Smooth muscle cell (in vitro differentiated cells): ENCODE results near the gene IFITM10. TPM values are rescaled to one million over a fixed set of nuclear protein-coding genes. Genes with fewer than 3 reads are reported as not detected.

Experiments used
- DNase-seq: peaks from one replicate; lab custom pipeline; 2025; ENCODE audit not compliant: unreplicated experiment; lab: John Stamatoyannopoulos, UW
- H2AFZ ChIP-seq: fragments of 200-600 bp; sonication (generic); 2 replicates; pipeline ENCODE4 v1.6.0; 2016; ENCODE audit warnings: antibody characterized with exemption, low read depth, mild to moderate bottlenecking
- H3F3A ChIP-seq: fragments of 200-600 bp; sonication (generic); 2 replicates; pipeline ENCODE4 v1.6.0; 2017; ENCODE audit warnings: antibody characterized with exemption, low read depth
- H3K27ac ChIP-seq: fragments of 200-600 bp; sonication (generic); 2 replicates; pipeline ENCODE4 v1.5.1; 2016; ENCODE audit warnings: low read depth, mild to moderate bottlenecking
- H3K27me3 ChIP-seq: fragments of 200-600 bp; sonication (generic); 2 replicates; pipeline ENCODE4 v1.6.1; 2016; ENCODE audit warnings: low read depth, mild to moderate bottlenecking
- H3K36me3 ChIP-seq: fragments of 200-600 bp; sonication (generic); 2 replicates; pipeline ENCODE4 v1.5.1; 2016; ENCODE audit warnings: low read depth
- H3K4me1 ChIP-seq: fragments of 200-600 bp; sonication (generic); 2 replicates; pipeline ENCODE4 v1.5.1; 2016; ENCODE audit warnings: low read depth
- H3K4me2 ChIP-seq: fragments of 200-600 bp; sonication (generic); 2 replicates; pipeline ENCODE4 v1.6.0; 2016; ENCODE audit warnings: mild to moderate bottlenecking
- H3K4me3 ChIP-seq: fragments of 200-600 bp; sonication (generic); 2 replicates; pipeline ENCODE4 v1.5.1; 2016; ENCODE audit warnings: mild to moderate bottlenecking
- H3K79me2 ChIP-seq: fragments of 200-600 bp; sonication (generic); 2 replicates; pipeline ENCODE4 v1.6.0; 2016; ENCODE audit warnings: low read depth, mild to moderate bottlenecking
- H3K9ac ChIP-seq: fragments of 200-600 bp; sonication (generic); 2 replicates; pipeline ENCODE4 v1.6.0; 2016; ENCODE audit warnings: low read depth
- H3K9me3 ChIP-seq: fragments of 200-600 bp; sonication (generic); replicated peaks from 2 replicates; pipeline ENCODE4 v1.5.1; 2016; ENCODE audit warnings: low read depth
- H4K20me1 ChIP-seq: fragments of 200-600 bp; sonication (generic); 2 replicates; pipeline ENCODE4 v1.6.0; 2016; ENCODE audit warnings: low read depth
- WGBS: methylation state at CpG from one replicate; pipeline ENCODE4 v1.1.7; 2016; ENCODE audit warnings: low lambda C conversion rate; 5-methylcytosine and 5-hydroxymethylcytosine counted together
- polyA plus RNA-seq: library from polyadenylated mRNA; unstranded; fragments of >200 nt; fragmentation: Nextera tagmentation; extraction: Ambion mirVana; gene quantifications from 2 replicates; pipeline ENCODE4 v1.2.1, GENCODE V29; 2016
- total RNA-seq: library from RNA; depleted of rRNA; stranded (reverse); fragments of >200 nt; gene quantifications from 2 replicates; pipeline ENCODE4 v1.2.3, GENCODE V29; 2014
- TF ChIP-seq, protein P1 (sequence below): fragments of 200-600 bp; sonication (generic); IDR thresholded peaks from 2 replicates; pipeline ENCODE4 v1.5.1; 2017; ENCODE audit warnings: borderline replicate concordance, mild to moderate bottlenecking, antibody characterized with exemption; ENCODE audit not compliant: insufficient read depth, poor library complexity, severe bottlenecking

The IFITM10 gene
- total and polyA plus RNA-seq, 2 experiments from 2014 or later: 0.49 to 2.2 TPM

DNA sequence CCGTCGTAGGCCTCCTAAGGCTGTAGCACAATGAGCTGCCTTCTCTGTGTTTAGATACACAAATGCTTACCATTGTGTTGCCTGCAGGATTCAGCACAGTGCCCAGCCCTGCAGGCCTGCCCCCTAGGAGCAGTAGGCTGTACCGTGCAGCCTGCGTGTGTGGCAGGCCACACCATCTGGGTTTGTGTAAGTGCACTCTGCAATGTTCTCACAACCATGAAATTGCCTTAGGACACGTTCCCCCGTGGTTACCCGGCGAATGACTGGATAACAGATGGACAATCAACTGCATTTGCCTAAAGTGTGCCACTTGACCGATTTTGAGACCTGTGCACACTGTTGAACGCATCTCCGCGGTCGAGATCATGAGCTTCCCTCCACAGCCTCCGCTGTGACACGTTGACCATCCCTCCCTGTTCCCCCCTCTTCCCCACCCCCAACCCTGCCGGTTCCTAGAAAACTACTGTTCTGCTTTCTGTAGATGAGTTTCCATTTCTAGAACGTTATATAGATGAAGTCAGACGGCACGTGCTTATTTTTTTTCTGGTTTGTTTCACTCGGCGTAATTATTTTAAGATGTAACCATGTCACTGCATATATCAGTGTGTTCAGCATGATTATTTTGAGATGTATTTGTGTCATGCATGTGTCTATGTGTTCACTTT lies 35.5 kb upstream of the IFITM10 start:
- TF ChIP-seq, protein P1, sequence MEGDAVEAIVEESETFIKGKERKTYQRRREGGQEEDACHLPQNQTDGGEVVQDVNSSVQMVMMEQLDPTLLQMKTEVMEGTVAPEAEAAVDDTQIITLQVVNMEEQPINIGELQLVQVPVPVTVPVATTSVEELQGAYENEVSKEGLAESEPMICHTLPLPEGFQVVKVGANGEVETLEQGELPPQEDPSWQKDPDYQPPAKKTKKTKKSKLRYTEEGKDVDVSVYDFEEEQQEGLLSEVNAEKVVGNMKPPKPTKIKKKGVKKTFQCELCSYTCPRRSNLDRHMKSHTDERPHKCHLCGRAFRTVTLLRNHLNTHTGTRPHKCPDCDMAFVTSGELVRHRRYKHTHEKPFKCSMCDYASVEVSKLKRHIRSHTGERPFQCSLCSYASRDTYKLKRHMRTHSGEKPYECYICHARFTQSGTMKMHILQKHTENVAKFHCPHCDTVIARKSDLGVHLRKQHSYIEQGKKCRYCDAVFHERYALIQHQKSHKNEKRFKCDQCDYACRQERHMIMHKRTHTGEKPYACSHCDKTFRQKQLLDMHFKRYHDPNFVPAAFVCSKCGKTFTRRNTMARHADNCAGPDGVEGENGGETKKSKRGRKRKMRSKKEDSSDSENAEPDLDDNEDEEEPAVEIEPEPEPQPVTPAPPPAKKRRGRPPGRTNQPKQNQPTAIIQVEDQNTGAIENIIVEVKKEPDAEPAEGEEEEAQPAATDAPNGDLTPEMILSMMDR: no peak
- no peaks in the 10 kb centered on the region for H3K36me3 ChIP-seq
- H3K79me2 ChIP-seq: no peaks in the 10 kb centered on the region
- H2AFZ ChIP-seq: no peak overlapping the region
- no peak overlapping the region for H3K4me3 ChIP-seq
- no peak for DNase-seq
- H3K9me3 ChIP-seq: no peaks in the 10 kb centered on the region
- no peak overlapping the region for H3K4me2 ChIP-seq
- H4K20me1 ChIP-seq: no peaks in the 10 kb centered on the region
- no peaks in the 10 kb centered on the region for H3K27me3 ChIP-seq
- no peak overlapping the region for H3K9ac ChIP-seq
- H3K4me1 ChIP-seq: no peaks in the 10 kb centered on the region
- no peak overlapping the region for H3K27ac ChIP-seq
- no peaks in the 10 kb centered on the region for H3F3A ChIP-seq
- WGBS: 91% methylated on average over 21 of the region's 21 CpGs

GRCh38 chr11:1784761-1785650 lies 34.6 kb upstream of the IFITM10 start:
- TF ChIP-seq, protein P1: no peak
- Histone ChIP-seq H2AFZ (no peak overlapping the region), H3K4me2 (no peak overlapping the region), H3K27ac (no peak overlapping the region), H3K4me3 (no peak overlapping the region), H3K9me3 (no peaks in the 10 kb centered on the region), H3K9ac (no peak overlapping the region), H3K79me2 (no peaks in the 10 kb centered on the region), H3K27me3 (no peaks in the 10 kb centered on the region), H3F3A (no peaks in the 10 kb centered on the region), H3K4me1 (no peaks in the 10 kb centered on the region), H3K36me3 (no peaks in the 10 kb centered on the region), H4K20me1 (no peaks in the 10 kb centered on the region)
- WGBS: 93% methylated on average over 22 of the region's 23 CpGs
- no peak for DNase-seq

DNA sequence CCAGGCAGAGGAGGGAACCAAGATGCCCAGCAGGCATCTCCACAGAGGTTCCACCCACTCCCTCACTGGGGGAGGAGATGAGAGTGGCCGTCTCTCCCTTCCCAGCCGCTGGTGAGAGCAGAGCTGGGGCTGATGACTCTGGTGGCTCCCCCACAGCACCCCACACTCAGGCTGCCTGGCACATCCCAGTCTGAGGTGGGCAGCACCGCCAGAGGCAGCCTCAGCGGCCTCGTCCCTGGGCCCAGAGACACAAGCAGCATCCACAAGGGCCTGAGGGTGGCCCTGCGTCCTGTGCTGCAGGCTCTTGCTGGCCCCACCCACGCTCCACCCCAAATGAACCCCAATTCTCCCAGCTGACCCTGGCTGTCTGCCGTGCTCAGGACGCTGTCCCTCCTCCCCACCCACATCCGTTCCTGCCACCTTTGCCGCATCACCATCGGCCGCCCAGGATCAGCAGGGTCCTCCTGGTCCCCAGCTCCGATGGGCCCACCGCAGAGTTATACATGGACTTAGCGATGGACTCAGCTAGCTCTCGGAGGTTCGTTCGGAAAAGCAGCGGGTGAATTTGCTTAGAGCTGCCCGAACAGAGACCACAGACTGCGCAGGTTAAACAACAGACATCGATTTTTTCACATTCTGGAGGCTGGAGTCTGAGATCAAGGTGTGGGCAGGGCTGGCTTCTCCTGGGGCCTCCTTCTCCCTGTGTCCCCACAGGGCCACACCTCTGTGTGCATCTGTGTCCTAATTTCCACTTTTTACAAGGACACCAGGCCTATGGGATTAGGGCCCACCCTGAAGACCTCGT lies 33.5 kb upstream of the IFITM10 start:
- no peaks in the 10 kb centered on the region for H4K20me1 ChIP-seq
- H3K27ac ChIP-seq: no peak overlapping the region
- no peak overlapping the region for H3K4me3 ChIP-seq
- no peaks in the 10 kb centered on the region for H3K9me3 ChIP-seq
- DNase-seq: no peak
- no peak overlapping the region for H3K4me2 ChIP-seq
- TF ChIP-seq, protein P1: no peak
- no peaks in the 10 kb centered on the region for H3K79me2 ChIP-seq
- no peak overlapping the region for H3K9ac ChIP-seq
- WGBS: 91% methylated on average over 24 of the region's 24 CpGs
- no peaks in the 10 kb centered on the region for H3F3A ChIP-seq
- no peaks in the 10 kb centered on the region for H3K4me1 ChIP-seq
- no peak overlapping the region for H2AFZ ChIP-seq
- no peaks in the 10 kb centered on the region for H3K36me3 ChIP-seq
- H3K27me3 ChIP-seq: no peaks in the 10 kb centered on the region
